K562 (cell line): Measurements from ENCODE around the gene GMPR. TPM values are rescaled to one million over a fixed set of nuclear protein-coding genes. Genes with fewer than 3 reads are reported as not detected.

Experiments
- CBX8 ChIP-seq: fragments of 200-600 bp; sonication (generic); IDR thresholded peaks from 2 replicates; pipeline ENCODE4 v1.6.1; 2012; ENCODE audit warnings: borderline replicate concordance, mixed run types, low read depth, mild to moderate bottlenecking, moderate library complexity, mixed read lengths, low read length, control low read depth, inconsistent platforms; ENCODE audit not compliant: poor library complexity, severe bottlenecking; ENCODE audit errors: extremely low read depth
- DACH1 ChIP-seq: fragments of 450-650 bp; IDR thresholded peaks from 2 replicates; pipeline ENCODE4 v1.6.1; 2018; ENCODE audit not compliant: partially characterized antibody
- FIP1L1 ChIP-seq: fragments of 200-400 bp; formaldehyde crosslinking; IDR thresholded peaks from 2 replicates; pipeline ENCODE4 v1.6.1; 2018; ENCODE audit warnings: mild to moderate bottlenecking, low read depth, low read length; ENCODE audit not compliant: poor library complexity, severe bottlenecking
- FOXP1 ChIP-seq: sonication (generic); formaldehyde crosslinking; IDR thresholded peaks from 2 replicates; pipeline ENCODE4 v1.8.0; 2022; ENCODE audit warnings: mild to moderate bottlenecking, missing genetic modification reagents
- PPARD ChIP-seq: fragments of 250-450 bp; sonication (Bioruptor Pico); IDR thresholded peaks from 2 replicates; pipeline ENCODE4 v1.8.0; 2022; ENCODE audit warnings: inconsistent platforms, mild to moderate bottlenecking, moderate library complexity
- SMAD2 ChIP-seq: fragments of 150-350 bp; IDR thresholded peaks from 2 replicates; pipeline ENCODE4 v1.6.1; 2014; ENCODE audit warnings: low read depth, mild to moderate bottlenecking, low read length
- TCF7 ChIP-seq: sonication (generic); IDR thresholded peaks from 2 replicates; pipeline ENCODE4 v1.6.1; 2016; ENCODE audit warnings: antibody characterized with exemption, borderline replicate concordance
- TRIM28 ChIP-seq: fragments of 450-650 bp; IDR thresholded peaks from 2 replicates; pipeline ENCODE4 v1.6.1; 2017
- XRCC5 ChIP-seq: fragments of 200-400 bp; formaldehyde crosslinking; IDR thresholded peaks from 2 replicates; pipeline ENCODE4 v1.6.1; 2017; ENCODE audit warnings: low read depth, mild to moderate bottlenecking, low read length
- ZC3H8 ChIP-seq: fragments of 450-650 bp; IDR thresholded peaks from 2 replicates; pipeline ENCODE4 v1.6.1; 2017
- ZFP30 ChIP-seq: fragments of 250-450 bp; sonication (Bioruptor Pico); IDR thresholded peaks from 2 replicates; pipeline ENCODE4 v1.8.0; 2022; ENCODE audit warnings: moderate library complexity, mild to moderate bottlenecking, inconsistent platforms, borderline replicate concordance
- ZFPM2 ChIP-seq: fragments of 250-450 bp; sonication (Bioruptor Pico); IDR thresholded peaks from 2 replicates; pipeline ENCODE4 v1.5.1; 2022; ENCODE audit warnings: mild to moderate bottlenecking
- ZNF445 ChIP-seq: fragments of 250-450 bp; sonication (Bioruptor Pico); IDR thresholded peaks from 2 replicates; pipeline ENCODE4 v1.4.0; 2020; ENCODE audit warnings: low read depth, mild to moderate bottlenecking, moderate library complexity
- polyA plus RNA-seq, 8 experiments: library from polyadenylated mRNA; depleted of rRNA in 4 of 8; stranded (reverse) in 5 of 8; unstranded in 3 of 8; fragments of >200 nt; fragmentation: Nextera tagmentation in 2 of 8; fragmentation: Illumina TruSeq in 1 of 8; extraction: Ambion mirVana in 2 of 8; extraction: Trizol in 1 of 8; gene quantifications; 2 replicates each; pipeline versions ENCODE4 v1.2.1 to v1.2.3, GENCODE V29; 2011 to 2014; ENCODE audit warnings: inconsistent platforms in 1 of 8, missing spikeins in 1 of 8
- total RNA-seq, 7 experiments: library from RNA; depleted of rRNA in 6 of 7; stranded (reverse); fragments of >200 nt in 6 of 7; fragmentation: Illumina TruSeq in 2 of 7; extraction: Trizol in 2 of 7; gene quantifications; 2 replicates each; pipeline versions ENCODE4 v1.2.1 to v1.2.3, GENCODE V29; 2011 to 2021; ENCODE audit warnings: low replicate concordance in 1 of 7
- TF ChIP-seq, protein P1 (sequence below): fragments of 450-650 bp; IDR thresholded peaks from 2 replicates; pipeline ENCODE4 v1.6.1; 2016; ENCODE audit warnings: mild to moderate bottlenecking, moderate library complexity
- TF ChIP-seq, protein P2 (sequence below): fragments of 250-450 bp; sonication (Bioruptor Pico); IDR thresholded peaks from 2 replicates; pipeline ENCODE4 v1.8.0; 2022; ENCODE audit warnings: moderate library complexity, mild to moderate bottlenecking, inconsistent platforms

GMPR gene
- total and polyA plus RNA-seq, 9 of the 15 experiments (the other 6 are each of a cell fraction or from before 2014, with no cell fraction given), result 34.6 to 83.7 (median 49.8) TPM

DNA sequence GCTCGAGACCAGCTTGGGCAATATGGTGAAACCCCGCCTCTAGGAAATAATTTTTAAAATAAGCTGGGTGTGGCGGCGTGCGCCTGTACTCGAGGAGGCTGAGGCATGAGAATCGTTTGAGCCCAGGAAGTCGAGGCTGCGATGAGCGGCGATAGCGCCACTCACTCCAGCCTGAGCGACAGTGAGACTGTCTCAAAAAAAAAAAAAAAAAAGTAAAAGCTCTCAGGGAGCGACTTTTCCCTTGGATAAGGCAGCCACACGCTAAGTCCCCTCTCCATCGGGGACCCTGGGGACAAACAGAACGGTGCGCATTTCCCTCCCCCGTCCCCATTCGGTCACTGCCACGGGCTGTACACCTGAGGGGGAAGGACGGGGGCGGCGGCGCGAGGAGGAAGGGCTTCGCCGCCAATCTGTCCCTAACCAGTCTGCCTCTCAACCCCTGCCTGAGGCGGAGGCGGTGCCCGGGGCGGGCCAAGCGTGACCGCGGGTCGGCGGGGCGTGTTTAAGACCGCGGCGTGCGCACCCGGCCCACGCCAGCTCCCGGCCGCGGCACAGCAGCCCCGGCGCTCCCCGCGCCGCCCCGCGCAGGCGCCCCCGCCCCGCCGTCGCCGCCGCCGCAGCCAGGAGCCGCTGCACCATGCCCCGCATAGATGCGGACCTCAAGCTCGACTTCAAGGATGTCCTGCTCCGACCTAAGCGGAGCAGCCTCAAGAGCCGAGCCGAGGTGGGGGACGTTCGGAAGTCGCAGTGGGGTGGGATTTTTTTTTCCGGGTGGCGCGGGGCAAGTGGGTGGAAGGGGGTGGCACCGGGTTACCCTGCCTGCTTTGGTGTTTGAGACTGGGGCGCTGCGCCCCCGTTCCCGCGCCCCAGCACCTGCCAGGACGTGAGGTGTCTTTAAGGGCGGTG lies at the start of gene GMPR (continued):
- TF ChIP-seq, protein P1, sequence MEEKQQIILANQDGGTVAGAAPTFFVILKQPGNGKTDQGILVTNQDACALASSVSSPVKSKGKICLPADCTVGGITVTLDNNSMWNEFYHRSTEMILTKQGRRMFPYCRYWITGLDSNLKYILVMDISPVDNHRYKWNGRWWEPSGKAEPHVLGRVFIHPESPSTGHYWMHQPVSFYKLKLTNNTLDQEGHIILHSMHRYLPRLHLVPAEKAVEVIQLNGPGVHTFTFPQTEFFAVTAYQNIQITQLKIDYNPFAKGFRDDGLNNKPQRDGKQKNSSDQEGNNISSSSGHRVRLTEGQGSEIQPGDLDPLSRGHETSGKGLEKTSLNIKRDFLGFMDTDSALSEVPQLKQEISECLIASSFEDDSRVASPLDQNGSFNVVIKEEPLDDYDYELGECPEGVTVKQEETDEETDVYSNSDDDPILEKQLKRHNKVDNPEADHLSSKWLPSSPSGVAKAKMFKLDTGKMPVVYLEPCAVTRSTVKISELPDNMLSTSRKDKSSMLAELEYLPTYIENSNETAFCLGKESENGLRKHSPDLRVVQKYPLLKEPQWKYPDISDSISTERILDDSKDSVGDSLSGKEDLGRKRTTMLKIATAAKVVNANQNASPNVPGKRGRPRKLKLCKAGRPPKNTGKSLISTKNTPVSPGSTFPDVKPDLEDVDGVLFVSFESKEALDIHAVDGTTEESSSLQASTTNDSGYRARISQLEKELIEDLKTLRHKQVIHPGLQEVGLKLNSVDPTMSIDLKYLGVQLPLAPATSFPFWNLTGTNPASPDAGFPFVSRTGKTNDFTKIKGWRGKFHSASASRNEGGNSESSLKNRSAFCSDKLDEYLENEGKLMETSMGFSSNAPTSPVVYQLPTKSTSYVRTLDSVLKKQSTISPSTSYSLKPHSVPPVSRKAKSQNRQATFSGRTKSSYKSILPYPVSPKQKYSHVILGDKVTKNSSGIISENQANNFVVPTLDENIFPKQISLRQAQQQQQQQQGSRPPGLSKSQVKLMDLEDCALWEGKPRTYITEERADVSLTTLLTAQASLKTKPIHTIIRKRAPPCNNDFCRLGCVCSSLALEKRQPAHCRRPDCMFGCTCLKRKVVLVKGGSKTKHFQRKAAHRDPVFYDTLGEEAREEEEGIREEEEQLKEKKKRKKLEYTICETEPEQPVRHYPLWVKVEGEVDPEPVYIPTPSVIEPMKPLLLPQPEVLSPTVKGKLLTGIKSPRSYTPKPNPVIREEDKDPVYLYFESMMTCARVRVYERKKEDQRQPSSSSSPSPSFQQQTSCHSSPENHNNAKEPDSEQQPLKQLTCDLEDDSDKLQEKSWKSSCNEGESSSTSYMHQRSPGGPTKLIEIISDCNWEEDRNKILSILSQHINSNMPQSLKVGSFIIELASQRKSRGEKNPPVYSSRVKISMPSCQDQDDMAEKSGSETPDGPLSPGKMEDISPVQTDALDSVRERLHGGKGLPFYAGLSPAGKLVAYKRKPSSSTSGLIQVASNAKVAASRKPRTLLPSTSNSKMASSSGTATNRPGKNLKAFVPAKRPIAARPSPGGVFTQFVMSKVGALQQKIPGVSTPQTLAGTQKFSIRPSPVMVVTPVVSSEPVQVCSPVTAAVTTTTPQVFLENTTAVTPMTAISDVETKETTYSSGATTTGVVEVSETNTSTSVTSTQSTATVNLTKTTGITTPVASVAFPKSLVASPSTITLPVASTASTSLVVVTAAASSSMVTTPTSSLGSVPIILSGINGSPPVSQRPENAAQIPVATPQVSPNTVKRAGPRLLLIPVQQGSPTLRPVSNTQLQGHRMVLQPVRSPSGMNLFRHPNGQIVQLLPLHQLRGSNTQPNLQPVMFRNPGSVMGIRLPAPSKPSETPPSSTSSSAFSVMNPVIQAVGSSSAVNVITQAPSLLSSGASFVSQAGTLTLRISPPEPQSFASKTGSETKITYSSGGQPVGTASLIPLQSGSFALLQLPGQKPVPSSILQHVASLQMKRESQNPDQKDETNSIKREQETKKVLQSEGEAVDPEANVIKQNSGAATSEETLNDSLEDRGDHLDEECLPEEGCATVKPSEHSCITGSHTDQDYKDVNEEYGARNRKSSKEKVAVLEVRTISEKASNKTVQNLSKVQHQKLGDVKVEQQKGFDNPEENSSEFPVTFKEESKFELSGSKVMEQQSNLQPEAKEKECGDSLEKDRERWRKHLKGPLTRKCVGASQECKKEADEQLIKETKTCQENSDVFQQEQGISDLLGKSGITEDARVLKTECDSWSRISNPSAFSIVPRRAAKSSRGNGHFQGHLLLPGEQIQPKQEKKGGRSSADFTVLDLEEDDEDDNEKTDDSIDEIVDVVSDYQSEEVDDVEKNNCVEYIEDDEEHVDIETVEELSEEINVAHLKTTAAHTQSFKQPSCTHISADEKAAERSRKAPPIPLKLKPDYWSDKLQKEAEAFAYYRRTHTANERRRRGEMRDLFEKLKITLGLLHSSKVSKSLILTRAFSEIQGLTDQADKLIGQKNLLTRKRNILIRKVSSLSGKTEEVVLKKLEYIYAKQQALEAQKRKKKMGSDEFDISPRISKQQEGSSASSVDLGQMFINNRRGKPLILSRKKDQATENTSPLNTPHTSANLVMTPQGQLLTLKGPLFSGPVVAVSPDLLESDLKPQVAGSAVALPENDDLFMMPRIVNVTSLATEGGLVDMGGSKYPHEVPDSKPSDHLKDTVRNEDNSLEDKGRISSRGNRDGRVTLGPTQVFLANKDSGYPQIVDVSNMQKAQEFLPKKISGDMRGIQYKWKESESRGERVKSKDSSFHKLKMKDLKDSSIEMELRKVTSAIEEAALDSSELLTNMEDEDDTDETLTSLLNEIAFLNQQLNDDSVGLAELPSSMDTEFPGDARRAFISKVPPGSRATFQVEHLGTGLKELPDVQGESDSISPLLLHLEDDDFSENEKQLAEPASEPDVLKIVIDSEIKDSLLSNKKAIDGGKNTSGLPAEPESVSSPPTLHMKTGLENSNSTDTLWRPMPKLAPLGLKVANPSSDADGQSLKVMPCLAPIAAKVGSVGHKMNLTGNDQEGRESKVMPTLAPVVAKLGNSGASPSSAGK, result peak; percentile 58; the same call in 1 of the 2 replicates
- no peak for TF ChIP-seq DACH1
- no peak for TF ChIP-seq ZC3H8
- TF ChIP-seq FOXP1 (CRISPR knock-in tag), result no peak
- TF ChIP-seq ZFPM2 (CRISPR knock-in tag), result no peak
- TF ChIP-seq XRCC5, result no peak
- no peak for TF ChIP-seq FIP1L1
- TF ChIP-seq TCF7, result 0 out of 2 replicates have a peak, but pooled peaks have one; percentile 16
- no peak for TF ChIP-seq SMAD2
- no peak for TF ChIP-seq ZFP30 (CRISPR knock-in tag)
- no peak for TF ChIP-seq ZNF445
- no peak for TF ChIP-seq CBX8
- no peak for TF ChIP-seq PPARD (CRISPR knock-in tag)
- TF ChIP-seq TRIM28, result no peak
- TF ChIP-seq, protein P2, sequence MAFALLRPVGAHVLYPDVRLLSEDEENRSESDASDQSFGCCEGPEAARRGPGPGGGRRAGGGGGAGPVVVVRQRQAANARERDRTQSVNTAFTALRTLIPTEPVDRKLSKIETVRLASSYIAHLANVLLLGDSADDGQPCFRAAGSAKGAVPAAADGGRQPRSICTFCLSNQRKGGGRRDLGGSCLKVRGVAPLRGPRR, result no peak
